GM19099 (cell line): Measurements from ENCODE around the gene TMEM266.

Source experiments
- POLR2A ChIP-seq: IDR thresholded peaks from 3 replicates; pipeline ENCODE4 v1.6.1; 2011; ENCODE audit warnings: low read depth; ENCODE audit not compliant: insufficient read length; ENCODE audit errors: extremely low read depth

TMEM266 gene

DNA sequence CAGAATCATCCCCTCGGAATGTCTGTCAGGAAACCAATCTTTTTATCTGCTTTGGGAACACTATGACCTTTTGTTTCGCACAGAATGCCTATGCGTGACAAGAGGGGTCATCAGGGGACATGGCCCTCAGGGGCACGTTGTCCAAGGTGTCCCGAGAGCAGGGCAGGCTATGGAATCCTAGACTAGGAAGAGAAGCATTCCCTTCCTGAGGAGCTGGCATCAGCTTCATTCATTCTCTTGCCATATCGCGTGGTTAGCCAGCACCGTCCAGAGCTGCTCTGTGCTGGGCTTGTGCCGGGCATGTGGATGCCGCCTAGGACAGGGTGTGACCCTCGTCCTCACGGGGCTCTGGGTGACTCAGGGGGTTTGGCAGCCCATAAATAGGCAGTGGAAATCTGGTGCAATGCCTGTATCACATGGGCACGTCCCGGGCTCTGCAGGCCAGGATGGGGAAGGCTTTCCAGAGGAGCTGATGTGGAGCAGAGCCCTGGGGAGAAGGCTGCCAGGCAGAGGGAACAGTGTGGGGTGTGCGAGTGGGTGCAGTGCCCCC lies 117.8 kb downstream of the TMEM266 start:
- no peak for TF ChIP-seq POLR2A

GRCh38 chr15:76178296-76179000 lies 118.7 kb downstream of the TMEM266 start:
- TF ChIP-seq POLR2A = no peak

- TF ChIP-seq POLR2A = no peak
These were observed 119.2 kb downstream of the TMEM266 start for GRCh38 chr15:76179023-76179422.

- no peak for TF ChIP-seq POLR2A
These were observed 120.5 kb downstream of the TMEM266 start for GRCh38 chr15:76180321-76180720.

- no peak for TF ChIP-seq POLR2A
These were observed 121.9 kb downstream of the TMEM266 start for GRCh38 chr15:76181705-76182107.

DNA sequence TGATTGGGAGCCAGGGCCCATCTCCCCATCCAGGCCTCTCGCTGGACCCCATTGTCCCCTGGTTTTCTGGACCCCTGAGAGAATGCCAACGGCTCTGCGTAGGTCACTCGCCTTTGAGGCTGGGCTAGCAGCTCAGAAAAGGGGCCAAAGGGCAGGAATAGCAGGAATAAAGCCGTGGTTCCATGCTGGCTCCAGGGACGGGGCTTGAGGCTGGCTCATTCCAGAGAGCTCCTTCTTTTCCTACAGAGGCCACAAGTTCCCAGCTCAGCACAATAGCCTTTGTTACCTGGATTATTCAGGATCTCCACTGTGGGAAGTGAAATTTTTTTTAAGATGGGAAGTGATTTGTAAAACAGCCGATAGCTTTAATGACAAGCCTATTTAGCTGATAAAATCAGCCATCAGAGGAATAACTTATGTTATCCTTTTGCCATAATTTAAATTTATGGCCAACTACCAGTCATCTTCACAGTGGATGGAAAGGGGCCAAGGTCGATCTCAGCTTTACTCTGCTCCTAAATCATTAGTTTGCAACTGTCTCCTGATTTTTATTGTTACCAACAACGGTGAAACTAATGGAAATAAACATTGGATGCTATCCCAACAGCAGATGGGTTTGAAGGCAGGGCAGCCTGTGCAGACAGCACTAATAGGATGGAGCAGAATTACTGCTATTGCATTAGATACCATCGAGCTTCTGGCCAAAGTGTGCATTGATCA lies 124.3 kb downstream of the TMEM266 start:
- TF ChIP-seq POLR2A = no peak

DNA sequence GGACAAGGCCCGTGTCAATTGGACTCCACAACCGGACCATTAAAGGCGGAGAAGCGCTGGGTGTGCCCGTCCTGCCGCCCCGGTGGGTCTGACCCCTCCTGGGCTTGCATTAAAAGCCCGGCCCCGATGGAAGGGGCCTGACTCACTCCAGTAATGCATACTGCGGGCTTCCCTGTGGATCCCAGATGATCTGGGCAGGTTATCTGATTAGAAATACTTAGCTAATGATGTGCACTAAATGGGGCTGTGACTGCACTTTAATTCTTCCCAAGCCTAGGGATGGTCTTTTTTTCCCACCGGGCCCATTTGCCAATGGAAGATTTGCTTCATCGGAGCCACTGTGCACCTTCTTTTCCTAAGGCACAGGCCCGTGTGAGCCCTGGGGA lies 124.9 kb downstream of the TMEM266 start:
- no peak for TF ChIP-seq POLR2A

GRCh38 chr15:76185716-76186115 lies 125.9 kb downstream of the TMEM266 start:
- TF ChIP-seq POLR2A = no peak

- TF ChIP-seq POLR2A = no peak
These were observed 127.4 kb downstream of the TMEM266 start for GRCh38 chr15:76187163-76187562.

DNA sequence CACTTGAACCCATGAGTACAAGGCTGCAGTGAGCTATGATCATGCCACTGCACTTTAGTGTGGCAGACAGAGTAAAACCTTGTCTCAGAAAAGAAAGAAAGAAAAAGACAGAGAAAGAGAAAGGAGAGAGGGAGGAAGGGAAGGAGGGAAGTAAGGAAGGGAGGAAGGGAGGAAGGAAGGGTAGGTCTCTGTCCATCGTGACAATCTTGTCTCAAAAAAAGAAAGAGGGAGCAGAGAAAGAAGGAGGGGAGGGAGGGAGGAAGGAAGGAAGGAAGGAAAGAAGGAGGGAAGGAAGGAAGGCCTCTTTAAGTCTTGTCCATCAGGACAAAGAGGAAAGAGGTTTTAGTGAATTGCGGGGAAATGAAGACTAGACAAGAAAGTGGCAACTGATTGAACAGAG lies 129.3 kb downstream of the TMEM266 start:
- TF ChIP-seq POLR2A = no peak

DNA sequence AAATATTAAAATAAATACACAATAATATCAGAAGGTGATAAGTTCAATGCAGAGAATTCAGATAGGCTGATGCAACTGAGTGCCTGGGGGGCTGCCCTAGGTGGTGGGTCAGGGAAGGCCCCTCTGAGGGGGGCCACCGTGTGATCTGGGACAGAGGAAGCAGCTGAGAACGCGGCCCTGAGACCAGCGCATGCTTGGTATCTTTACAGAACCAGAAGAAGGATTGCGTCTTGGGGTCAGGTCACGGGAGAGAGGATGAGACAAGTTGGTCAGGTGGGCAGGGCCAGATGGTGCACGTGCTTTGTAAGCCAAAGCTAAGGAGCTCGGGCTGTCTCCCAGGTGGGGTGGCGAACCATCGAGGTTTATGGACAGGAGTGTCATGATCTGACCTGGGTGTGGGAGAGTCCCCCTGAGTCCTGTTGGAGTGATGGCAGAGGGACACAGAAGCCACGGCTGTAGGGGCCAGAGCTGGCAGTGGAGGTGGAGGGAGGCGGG lies 130.3 kb downstream of the TMEM266 start:
- no peak for TF ChIP-seq POLR2A

GRCh38 chr15:76190751-76191538 lies 131.2 kb downstream of the TMEM266 start:
- no peak for TF ChIP-seq POLR2A

DNA sequence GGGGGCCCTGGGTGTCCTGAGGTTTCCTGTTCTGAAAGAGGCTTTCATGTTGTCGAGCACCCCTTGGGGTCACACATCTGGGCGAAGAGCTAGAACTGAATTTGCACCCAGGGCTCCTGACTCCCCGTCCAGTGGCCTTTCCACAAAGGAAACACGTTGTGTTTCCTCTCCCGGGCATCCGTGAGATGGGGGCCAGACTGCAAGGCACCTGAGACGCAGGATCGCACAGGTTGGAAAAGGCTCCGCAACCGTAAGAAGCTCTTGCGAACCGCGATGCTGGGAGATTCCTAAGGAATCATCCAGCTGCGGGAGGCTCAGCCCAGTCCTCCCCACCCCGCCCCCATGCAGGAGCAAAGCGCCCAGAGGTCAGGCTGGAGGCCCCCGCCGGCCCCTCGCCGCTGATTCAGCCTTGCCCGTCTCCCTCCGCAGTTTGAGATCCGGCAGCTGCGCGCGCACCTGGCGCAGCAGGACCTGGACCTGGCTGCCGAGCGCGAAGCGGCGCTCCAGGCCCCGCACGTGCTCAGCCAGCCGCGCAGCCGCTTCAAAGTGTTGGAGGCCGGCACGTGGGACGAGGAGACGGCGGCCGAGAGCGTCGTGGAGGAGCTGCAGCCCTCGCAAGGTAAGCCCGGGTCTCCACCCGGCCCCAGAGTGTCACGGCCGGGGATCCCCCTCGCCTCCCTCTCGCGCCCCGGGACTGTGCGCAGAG lies 131.9 kb downstream of the TMEM266 start:
- no peak for TF ChIP-seq POLR2A

GRCh38 chr15:76192715-76193114 lies 132.9 kb downstream of the TMEM266 start:
- no peak for TF ChIP-seq POLR2A

DNA sequence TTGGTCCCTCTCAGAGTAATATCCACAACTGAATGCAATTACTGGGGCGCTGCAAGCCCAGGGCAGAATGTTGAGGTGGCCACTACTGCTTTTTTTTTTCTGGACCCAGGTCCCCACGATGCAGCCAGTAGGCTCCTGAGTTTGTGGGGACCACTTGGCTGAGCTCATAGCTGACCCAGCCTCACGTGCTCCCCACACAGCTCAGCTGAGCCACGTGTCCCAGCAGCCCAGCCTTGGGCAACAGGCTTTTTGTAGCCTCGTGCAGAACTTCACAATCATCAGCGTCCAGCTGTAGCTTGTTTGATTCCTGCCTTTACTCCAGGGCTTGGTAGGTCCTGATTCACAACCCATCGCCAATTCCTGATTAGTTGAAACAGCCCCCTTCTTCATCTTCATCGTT lies 134.1 kb downstream of the TMEM266 start:
- no peak for TF ChIP-seq POLR2A
